GM18520 (cell line): Measurements from ENCODE around the gene ETNK2.

Source experiments
- ATAC-seq: cut with Tn5 transposase; IDR thresholded peaks from one replicate; pipeline ENCODE4 v1.9.1; 2021; ENCODE audit not compliant: unreplicated experiment

ETNK2 gene

DNA sequence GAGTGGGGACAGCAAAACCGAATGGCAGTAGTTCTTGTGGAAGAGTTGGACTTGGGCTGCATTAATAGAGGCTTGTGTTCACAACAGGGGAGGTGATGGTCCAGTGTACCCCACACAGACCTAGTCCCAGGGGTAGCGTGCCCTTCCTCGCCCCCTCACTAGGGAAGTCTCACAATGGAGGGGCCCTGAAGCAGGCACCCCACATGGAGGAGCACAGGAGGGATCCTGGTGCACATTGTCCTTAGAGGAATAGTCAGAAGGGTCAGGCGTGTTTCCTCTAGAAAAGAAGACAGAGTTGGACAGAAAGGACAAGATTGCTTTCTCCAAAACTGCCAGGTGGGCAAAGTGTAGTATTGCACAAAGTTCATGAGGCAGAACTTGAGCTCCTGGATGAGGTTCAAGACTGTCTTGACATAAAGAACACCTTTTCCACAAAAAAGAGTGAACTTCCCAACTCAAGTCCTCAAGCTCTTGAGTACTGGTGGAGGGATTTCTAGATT is 23.3 kb downstream of the ETNK2 start:
- ATAC-seq = no peak

DNA sequence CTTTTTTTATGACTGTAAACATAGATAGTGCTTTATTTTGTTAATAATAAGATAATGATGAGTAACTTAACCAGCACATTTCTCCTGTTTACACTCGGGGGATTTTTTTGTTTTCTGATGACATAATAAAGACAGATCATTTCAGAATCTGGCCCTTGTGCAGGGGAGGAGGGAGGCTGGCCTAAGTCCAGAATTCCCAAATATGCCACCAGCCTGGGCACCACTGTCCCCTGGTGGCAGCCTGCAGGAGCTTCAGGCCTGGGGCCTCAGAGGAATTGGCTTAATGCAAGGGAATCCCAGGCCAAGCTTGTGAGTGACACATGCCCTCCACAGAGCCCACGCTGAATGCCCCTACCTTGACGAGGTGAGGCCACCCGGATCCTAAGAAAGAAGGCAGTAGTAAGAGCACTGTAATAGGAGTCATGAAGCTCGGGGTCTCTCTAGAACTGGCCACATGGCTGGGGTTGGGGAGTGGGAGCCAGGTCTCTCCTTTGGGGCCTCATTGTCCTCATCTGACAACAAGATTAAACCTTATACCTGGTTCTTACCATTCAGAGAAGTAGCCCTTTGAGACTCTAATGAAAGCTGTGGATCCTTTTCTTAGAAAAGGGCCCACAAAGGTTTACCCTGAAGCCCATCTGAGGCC is 24.1 kb downstream of the ETNK2 start:
- no peak for ATAC-seq

DNA sequence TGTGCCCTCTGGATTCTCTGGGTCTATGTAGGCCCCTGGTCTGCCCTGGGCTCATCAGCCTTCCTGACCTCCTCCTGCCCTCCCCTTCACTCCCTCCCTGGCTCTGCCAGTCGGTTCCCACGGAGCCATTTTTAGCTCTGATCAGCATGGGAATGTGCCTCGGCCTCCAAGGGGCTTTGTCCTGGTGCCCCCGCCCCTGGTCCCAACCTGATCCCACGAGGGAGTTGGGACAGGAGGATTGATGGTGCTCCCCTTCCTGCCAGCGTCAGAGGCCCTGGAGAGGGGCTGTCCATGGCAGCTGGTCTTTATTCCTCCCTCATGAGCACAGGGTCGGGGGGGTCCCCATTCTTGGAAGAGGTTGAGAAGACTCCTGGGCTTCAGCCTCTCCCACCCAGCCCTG is 24.9 kb downstream of the ETNK2 start:
- ATAC-seq = no peak

DNA sequence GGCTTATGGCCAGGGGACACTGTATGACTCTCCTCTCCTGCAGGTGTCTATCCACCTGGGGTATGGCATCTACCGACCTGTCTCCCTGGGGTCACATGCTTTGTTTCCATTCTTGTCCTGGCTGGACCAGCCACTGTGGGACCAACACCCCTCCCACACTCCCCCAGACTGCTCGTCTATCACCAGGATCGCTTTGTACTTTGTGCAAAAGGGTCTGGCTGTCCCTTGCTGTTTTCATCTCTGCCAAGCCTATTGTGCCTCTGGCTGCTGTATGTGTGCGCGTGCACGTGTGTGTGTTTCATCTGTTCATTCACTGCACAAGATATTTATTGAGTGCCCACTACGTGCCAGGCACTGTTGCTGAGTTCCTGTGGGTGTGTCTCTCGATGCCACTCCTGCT is 25.5 kb downstream of the ETNK2 start:
- no peak for ATAC-seq

DNA sequence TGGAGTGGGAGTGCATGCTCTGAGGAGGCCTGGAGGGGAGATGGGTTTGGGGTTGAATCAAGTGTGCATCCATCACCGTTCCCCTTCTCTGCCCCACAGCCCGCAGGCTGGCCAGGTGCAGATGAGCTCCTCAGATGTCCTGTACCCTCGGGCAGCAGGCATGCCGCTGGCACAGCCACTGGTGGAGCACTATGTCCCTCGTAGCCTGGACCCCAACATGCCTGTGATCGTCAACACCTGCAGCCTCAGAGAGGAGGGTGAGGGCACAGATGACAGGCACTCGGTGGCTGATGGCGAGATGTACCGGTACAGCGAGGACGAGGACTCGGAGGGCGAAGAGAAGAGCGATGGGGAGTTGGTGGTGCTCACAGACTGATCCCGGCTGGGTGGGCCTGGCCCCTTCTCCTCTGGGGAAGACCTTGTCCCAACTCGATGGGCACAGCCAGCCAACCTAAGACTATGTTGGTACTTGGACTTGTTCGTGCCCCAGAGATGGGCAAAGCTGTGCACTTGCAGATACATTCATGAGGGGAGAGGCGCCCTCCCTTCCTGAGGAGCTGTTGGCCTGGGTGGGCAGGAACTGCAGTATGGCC is 26.0 kb downstream of the ETNK2 start:
- no peak for ATAC-seq

DNA sequence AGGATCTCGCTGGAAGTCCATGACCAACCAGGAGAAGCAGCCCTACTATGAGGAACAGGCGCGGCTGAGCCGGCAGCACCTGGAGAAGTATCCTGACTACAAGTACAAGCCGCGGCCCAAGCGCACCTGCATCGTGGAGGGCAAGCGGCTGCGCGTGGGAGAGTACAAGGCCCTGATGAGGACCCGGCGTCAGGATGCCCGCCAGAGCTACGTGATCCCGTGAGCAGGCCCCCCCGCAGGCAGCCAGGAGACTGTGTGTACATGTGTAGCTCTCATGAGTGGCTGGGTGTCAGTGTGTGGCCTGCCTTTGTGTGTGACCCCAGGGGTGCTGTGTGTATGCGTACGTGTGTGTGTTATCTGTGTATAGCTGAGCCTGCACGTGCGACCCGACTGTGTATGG is 27.2 kb downstream of the ETNK2 start:
- no peak for ATAC-seq

DNA sequence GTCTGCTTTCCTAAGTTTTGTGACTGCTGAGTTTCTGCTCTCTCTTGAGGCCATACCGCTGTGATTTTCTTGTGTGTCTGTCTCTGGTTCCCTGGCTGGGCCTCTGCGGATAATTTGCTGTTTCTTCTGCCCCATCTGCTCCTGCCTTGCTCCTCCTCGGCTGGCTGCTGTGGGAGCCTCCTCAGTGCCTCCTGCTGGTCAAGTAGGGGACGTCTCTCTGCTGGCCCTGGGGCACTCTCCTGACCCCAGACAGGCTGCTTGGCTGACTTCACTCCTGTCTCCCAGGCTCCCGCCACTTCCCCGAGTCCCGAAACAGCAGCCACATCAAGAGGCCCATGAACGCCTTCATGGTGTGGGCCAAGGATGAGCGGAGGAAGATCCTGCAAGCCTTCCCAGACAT is 28.5 kb downstream of the ETNK2 start:
- no peak for ATAC-seq

DNA sequence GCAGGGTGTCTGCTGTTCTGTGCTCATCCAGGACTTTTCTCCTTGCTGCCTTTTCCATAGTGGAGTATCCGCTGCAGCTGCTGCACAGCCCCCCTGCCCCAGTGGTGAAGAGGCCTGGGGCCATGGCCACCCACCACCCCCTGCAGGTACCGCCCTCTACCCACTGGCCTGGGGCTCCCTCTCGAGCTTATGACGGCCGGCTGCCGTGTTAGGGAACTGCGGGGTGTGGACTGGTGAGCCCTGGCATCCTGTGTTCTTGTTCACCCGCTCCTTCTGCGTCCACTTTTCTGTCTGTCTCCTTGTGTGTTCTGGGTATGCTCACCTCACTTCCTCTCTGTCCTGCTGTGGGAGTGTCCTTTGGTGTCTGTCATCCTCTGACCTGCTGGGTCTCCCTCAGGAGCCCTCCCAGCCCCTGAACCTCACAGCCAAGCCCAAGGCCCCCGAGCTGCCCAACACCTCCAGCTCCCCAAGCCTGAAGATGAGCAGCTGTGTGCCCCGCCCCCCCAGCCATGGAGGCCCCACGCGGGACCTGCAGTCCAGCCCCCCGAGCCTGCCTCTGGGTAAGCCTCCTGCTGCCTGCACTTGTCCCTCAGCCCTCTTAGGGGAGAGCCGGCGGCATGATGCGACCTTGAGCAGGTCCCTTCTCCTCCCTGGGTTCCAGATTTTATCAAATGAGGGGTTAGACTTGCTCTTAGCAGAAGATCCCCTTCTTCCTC is 29.8 kb downstream of the ETNK2 start:
- ATAC-seq = no peak

DNA sequence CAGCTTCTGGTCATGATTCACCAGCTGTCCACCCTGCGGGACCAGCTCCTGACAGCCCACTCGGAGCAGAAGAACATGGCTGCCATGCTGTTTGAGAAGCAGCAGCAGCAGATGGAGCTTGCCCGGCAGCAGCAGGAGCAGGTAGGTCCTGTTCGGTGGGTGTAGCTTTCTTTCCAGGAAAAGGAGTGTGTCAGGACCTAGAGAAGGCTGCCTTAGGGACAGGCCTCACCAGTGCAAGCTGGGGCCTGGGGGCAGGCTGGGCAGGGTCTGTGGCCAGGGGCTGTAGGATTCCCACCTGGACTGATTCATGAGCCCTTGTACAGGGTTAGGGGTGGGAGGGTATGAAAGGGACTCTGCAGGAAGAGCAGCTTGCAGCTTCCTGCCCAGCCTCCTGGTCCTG is 35.3 kb downstream of the ETNK2 start:
- no peak for ATAC-seq

DNA sequence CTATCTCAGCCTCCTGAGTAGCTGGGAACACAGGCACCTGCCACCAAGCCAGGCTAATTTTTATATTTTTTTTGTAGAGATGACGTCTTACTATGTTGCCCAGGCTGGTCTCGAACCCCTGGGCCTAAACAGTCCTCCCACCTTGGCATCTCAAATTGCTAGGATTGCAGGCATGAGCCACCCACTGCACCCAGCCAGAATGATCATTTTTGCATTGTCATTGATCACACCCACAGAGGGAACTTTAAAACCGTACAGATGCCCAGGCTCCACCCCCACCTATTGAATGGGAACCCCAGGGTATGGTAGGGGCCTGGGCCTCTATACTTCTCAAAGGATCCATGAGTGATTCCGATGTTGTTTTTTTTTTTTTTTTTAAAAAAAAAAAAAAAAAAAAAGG is 36.7 kb downstream of the ETNK2 start:
- ATAC-seq = no peak

DNA sequence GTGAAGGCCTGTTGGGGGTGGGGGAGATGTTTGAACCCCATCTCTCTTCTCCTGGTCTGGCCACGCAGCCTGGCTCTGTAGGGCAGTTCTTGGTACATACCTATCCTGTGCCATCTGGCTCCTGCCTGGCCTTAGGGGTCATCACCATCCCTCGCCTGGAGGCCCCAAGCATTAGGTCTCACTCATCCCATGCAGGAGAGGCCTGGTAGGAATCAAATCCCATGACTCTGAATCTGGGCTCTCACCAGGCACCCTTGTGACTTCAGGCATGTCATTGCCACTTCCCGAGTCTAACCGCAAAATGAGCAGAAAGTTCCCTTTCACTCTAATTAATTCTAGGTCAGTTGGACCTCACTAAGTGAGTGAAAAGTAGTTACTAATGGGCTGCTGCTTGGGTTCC is 37.2 kb downstream of the ETNK2 start:
- ATAC-seq = no peak

DNA sequence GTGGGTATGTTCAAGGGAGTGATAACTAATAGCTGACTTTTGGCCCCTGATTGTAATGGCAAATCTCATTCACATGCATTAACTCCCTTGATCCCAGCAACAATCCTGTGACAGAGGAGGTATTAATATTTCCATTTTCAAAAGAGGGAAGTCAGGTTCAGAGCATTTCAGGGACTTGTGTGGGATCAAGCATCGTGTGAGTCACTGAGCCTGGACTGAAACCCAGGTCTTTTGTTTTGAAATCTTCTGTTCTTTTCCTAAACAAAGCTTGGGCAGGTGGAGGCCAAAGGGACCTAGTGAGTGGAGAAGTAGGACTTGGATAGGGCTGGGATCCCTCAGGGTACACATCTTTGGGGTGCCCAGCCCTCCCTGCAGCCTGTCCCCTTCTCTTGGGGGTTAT is 37.9 kb downstream of the ETNK2 start:
- ATAC-seq = no peak

DNA sequence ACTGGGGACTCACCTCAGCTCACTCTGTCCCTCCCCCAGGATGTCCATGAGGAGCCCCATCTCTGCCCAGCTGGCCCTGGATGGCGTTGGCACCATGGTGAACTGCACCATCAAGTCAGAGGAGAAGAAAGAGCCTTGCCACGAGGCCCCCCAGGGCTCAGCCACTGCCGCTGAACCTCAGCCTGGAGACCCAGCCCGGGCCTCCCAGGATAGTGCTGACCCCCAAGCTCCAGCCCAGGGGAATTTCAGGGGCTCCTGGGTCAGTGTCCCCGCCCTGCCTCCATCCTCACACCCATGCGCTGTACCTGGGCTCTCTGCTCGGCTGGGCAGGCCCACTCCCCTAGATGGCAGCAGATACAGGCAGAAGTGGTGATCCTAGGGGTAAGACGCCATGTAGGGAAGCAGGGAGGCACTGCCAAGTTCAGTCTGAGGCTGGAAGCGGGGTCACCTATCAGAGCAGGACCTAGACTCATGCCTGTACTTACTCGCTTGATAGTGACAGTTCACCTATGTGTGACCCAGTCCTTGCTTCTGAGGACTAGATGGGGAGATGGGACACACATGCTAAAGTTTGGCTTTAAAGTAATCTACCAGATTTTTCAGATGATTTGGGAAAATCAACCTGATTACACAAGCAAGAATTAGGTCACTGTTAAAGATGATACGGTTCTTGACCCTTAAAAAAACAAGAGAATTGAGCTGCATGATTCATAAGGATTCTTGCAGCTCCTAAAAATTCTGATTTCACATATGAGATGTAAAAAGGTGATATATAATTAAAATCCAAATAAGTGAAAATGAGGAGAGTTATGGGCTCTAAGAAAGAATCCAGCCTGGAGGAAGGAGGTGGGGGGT is 38.7 kb downstream of the ETNK2 start:
- ATAC-seq = no peak

DNA sequence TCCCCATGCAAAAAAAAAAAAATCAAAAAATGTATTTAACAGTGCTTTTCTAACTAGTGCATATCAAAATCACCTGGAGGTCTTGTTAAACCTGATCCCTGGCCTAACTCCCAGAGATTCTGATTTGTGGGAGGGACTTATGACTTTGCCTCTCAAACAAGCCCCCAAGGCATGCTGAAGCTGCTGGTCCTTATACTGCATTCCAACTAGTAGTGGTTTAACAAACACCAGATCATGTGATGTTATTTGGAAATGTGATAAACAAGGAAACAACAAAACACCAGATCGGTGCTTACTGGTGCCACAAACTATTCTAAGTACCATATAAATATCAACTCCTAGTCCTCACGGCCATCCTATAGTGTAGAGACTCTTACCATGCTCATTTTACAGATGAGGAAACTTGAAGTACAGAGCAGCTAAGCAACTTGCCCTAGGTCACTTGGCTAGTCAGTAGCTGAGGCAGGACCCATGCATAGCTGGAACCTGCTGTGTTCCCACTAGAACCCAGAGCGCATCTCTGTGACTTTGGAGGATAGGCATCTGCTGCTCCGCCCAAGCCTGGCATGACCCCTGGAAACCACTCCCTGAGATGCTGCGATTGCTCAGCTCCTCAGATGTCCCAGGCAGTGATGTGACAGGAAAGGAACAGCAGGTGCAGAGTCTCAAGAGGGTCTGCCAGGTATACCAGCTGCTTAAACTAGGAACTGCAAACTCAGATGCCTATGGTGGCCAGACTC is 40.8 kb downstream of the ETNK2 start:
- no peak for ATAC-seq

DNA sequence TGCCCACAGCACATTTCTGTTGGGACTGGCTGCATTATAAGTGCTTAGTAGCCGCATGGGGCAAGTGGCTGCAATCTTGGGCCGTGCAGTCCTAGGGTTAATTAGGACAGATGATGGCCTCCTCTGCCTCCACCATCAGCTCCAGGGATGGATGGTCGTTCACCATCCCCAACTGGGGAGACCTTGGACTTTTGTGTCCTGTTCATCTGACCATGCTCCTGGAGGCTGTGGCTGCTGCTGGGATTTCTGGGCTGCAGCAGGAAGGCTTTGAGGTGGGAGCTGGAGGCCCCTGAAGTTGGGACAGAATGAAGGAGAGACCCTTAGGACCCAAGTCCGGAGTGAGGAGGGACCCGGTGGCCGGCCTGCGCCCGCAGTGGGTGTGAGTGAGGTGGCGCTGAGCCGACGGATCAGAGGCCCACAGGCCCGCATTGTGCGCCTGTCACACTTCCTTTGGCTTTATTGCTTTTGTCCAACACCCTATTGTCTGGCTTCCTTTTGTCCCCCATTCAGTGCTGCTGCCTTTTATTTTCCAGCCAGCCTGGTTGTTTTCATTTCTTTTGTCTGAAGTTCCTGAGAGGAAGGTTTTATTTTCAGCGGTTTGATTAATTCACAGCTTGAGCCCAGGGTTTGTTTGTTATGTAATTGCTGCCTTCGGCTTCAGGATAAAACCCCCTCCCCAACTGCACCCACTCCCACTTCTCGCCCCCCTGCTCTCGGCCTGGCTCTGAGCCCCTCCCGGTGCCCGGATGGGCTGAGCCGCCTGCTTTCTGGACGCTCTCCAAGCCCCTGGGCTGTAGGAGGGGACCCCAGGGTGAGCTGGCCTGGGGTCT is 43.3 kb downstream of the ETNK2 start:
- ATAC-seq = no peak

DNA sequence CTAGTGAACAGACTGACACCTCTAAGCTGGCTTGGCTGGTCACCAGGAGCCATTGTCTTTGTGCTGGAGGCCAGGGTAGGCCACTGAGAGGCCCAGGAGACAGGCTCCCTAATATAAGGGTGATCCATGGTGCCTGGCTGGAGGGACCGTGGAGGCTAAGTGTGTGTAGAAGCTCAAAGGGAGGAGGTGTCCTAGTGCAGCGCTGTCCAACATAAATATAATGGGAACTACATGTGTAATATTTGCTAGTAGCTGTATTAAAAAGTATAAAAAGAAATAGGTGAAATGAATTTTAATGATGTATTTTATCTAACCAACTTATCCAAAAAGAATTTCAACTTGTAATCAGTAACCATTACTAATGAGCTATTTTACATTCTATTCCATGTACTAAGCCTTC is 44.0 kb downstream of the ETNK2 start:
- no peak for ATAC-seq

DNA sequence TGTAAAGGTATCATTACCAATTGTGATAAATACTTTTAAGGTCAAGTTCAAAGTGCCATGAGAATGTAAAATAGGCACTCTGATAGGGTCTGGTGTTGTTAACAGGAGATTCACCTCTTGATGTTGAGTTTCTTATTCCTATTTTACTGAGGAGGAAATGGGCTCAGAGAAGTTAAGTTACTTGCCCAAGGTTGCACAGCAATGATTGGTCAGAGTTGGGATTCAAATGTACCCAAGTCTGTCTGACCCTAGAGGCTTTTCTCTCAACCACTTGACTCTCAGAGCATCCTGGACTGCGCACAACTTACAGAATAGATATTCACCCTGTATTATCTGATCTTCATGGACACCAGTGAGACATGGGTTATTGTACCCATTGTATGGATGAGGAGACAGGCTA is 45.0 kb downstream of the ETNK2 start:
- no peak for ATAC-seq

DNA sequence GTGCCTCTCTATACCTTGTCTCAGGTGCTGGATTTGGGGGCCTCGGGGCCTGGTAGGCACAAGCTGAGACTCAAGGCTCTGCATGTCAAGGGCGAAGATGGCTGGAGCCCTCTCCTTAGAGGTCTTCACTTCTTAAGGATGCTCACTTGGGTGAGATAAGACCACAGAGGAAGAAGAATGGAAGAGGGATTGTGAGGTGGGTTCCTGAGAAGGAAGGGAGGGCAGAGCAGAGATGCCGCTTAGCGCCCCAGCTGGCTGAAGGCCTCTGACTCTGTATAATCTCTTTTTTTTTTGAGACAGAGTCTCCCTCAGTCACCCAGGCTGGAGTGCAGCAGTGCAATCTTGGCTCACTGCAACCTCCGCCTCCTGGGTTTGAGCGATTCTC is 46.7 kb downstream of the ETNK2 start:
- ATAC-seq = no peak

DNA sequence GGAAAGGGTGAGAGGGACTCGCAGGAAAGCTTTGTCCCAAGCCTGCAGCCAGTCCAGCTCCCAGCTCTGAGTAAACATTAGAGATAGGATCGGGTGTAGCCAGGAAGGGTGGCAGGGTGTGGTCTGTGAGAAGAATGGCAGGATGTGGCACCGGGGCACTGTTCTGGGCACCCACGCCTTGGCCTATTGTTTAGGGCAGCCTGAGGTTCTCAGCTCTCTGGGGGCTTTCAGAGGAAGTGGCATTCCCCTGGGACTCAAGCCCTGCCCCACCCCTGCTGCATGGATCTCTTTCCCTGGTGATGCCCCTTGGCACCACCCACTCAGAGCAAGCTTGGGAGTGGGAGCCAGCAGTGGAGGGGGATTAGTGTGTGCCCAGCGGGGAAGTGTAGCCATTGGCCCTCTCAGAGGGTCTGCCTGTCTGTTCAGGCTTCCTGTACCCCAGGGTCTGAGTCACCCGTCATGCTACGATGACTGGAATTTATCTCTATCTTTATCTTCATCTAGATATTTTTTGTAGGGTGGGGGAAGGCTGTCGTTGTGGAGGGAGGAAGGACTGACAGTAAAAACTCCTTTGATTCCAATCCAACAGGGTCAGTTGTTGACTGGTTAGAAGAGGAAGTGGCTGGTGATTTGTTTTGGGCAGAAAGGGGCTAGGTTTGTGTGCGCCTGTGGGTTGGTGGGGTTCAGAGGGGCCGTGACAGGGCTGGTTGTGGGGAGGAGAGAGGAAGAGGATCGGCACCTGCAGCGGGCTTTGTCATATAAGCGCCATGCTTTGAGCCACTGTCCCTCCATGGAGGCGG is 47.3 kb downstream of the ETNK2 start:
- ATAC-seq = no peak
